EH (cell line): ENCODE results near the gene CRHR2.
"Not testable (repeated sequence)": the region's sequence is repeated elsewhere in the genome, so short reads cannot be mapped to it uniquely, and the experiment has no call there.

Source experiments
- DNase-seq: peaks from one replicate; pipeline ENCODE4 v3.0.0-alpha.2; 2015; ENCODE audit warnings: low read depth

CRHR2 gene

DNA sequence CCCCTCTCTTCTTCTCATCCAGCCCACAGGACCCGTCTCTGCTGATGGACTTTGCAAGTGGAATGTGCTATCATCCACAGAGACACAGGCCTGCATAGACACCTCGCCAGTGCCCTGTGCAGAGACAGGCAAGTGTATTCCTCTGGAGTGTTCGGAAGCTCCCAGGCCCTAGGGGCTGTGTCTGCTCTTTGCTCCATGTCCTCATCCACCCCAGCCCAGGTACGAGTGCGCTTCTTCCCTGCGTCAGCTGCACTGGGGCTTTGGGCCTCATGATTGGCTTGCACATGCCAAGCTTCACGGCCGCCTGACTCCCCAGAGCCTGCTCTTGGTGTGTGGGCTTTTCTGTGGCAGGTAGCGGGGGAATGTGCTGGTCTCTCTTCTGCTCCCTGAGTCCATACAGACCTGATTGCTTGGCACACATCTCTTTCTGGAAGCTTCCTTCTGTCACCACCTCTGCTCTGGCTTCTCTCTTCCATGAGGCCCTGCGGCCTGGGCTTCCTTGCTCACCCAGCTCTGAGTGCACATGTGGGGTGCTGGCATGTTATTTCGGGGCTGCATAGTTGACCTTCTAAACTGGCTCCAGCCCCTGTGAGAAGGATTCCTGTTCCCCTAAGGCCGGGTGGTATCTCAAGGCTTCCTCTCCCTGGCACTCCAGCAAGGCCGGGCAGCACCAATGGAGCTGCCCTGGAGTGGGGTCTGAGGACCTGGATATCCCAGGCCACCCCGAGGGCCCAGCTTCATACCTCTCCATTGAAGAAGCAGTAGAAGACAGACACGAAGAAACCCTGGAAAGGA, 27.8 kb downstream of the CRHR2 start:
- no peak for DNase-seq

GRCh38 chr7:30652698-30653641, 29.3 kb downstream of the CRHR2 start:
- DNase-seq = no peak

GRCh38 chr7:30652132-30652531, 30.1 kb downstream of the CRHR2 start:
- DNase-seq = no peak

- DNase-seq = no peak
These were observed 31.8 kb downstream of the CRHR2 start for GRCh38 chr7:30650421-30650808.

GRCh38 chr7:30649717-30650420, 32.4 kb downstream of the CRHR2 start:
- no peak for DNase-seq

GRCh38 chr7:30648744-30649540, 33.3 kb downstream of the CRHR2 start:
- DNase-seq = no peak

DNA sequence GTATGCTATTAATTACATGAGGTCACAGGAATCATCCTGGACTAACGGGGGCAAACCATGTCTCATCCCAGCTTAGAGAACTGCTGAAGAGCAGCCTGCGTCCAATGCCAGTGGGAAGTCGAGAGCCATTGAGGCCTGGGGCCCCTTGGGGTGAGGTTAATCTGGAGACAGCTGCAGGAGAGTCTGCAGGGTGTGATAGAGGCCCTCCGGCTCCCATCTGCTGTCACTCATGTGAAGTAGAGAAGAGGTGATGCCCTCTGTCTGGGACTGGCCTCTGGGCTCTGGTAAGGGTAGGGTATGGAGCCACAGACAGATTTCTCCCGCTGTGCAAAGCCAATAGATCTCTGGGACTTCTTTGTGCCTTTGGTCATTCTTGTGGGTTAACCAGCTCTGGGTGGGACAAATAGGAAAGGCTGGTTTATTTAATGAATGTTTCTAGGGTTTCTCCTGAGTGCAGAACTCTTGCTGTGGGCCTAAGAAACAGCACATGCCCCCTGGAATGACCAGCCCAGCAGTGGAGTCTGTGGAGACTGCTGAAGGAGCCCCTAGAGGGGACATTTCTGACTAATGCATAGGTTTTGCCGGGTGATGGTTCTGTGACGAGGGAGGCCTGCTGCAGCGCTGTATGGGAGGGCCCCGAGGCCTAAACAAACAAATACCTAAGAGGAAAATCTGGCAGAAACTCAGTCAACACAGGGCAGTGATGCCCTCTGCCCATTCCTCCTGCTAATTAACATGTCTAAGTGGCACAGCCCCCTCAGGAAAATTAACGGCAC, 34.5 kb downstream of the CRHR2 start:
- no peak for DNase-seq

DNA sequence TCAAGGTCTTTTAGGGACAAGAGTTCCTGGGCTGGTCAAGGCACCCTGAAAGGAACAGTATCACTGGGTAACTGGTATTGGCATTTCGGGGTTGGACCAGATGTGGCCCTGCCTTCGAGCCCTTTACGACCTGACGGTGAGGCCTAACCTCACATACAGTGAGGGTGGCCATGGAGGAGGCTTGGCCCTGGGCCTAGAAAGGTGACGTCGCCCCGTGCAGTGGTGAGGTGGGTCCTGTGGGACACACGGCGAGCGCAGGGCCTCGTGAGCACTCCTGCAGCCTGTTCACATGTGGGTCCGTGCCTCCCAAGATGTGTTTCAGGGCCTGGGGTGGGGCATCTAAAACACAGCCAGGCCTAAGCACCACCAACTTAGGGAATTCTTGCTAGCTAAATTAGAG, 36.1 kb downstream of the CRHR2 start:
- DNase-seq = no peak

GRCh38 chr7:30645661-30646060, 36.6 kb downstream of the CRHR2 start:
- DNase-seq = no peak

DNA sequence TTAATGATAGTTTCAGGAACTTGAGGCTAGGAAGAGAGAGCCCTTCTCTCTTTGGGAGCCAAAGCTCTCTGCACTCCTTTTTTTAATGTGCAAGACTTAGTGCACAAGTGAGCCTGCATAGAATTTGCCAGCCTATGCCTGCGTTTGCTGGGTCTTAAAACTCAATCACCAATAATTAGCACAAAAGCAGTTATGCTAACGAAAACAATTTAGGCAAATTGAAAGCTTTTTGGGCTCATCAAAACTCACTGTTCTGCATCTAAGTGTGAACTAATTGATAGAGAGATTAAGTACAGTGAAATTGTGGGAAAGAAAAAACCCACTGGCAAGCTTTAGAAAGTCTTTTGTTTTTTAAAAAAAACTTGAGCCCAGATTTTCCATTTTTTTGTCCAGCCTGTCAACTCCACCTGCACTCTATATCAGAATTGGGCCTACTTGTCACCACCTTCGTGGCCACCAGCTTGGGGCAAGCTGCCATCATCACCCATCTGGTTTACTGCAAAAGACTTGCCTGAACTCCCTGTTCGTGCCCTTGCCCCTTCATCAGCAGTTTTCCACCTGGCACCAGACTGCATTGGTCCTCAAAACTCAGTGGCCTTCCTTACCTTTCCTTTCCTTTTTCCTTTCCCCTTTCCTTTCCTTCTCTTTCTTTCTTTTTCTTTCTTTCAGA, 37.8 kb downstream of the CRHR2 start:
- DNase-seq = no peak

DNA sequence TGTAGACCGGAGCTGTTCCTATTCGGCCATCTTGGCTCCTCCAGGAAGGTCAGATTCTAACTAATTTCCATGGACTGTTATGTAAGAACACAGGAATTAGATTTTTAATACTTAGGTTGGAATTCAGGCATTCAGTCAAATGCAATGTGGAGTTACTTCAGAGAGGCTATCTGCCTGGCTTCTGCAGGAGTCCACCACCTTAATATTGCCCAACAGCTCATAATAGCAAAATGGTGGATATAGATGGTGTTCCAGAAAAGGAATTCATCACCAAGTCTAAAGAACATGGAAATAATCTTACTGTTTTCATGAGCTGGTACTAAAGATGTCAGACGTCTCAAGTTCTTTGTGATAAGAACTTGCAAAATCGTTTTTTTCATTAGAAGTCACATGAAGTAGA, 39.5 kb downstream of the CRHR2 start:
- DNase-seq = no peak

DNA sequence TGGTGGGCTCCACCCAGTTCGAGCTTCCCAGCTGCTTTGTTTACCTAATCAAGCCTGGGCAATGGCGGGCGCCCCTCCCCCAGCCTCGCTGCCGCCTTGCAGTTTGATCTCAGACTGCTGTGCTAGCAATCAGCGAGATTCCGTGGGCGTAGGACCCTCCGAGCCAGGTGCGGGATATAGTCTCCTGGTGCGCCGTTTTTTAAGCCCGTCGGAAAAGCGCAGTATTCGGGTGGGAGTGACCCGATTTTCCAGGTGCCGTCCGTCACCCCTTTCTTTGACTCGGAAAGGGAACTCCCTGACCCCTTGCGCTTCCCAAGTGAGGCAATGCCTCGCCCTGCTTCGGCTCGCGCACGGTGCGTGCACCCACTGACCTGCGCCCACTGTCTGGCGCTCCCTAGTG, 39.9 kb downstream of the CRHR2 start:
- not testable (repeated sequence) for DNase-seq

GRCh38 chr7:30635798-30636197, 46.5 kb downstream of the CRHR2 start:
- no peak for DNase-seq

DNA sequence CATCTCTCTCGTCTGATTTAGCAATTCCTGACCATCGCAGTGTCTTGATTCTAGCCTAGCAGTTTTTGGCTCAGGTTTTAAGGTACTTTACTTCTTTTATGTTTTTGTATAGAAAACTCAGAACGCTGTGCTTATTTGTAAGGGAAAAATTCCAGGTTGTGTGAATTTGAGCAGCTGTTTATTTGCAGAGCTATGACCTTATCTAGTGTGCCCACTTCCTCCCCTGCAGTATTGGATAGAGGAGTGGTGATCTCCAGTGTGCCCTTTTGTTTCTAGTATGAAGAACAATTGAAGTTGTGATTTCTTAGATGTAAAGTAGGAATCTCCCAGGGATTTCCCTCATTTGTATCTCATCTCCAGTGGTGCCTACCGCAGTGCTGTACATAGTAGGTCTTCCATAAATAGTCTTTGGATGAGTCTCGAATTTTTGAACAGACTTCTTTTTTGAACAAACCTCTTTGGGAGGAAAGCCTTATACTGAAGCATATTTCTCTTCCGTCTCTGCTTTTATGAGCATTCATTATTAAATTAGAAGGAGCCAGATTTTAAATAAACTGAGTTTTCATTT, 47.5 kb downstream of the CRHR2 start:
- DNase-seq = no peak

DNA sequence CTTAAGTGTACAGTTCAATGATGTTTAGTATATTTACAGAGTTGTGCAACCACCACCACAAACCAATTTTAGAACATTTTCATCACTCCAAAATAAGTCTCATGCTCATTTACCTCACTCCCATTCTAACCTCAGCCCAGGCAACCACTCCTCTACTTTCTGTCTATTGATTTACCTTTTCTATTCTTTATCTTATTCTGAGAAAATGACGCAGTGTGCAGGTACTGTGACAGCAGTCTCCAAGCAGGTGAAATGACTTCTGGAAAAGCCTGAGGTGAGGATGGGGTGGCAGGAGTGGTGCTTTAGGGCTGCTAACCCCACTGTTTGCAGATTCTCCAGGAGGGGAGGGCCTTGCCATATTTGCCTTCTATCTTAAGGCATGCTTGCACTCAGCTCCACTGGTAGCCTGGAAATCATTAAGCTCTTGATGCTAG, 48.0 kb downstream of the CRHR2 start:
- no peak for DNase-seq

DNA sequence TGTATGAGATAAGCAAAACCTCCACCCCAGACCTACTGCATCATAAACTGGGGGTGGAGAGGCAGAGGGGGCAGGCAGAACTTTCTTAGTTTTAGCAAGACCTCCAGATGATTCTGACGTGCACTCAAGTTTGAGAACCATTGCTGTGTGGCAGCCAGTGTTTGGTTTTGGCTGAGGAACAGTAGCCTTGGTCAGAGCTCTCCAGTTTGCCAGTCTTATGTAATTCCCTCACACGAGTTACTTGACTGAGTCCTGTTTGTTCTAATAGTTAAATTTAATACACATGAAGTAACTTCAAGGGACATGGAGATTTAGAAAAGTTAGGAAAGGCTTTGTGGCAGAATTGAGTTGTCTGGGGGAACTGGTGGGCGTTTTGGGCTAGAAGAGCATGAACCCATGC, 49.0 kb downstream of the CRHR2 start:
- DNase-seq = no peak

DNA sequence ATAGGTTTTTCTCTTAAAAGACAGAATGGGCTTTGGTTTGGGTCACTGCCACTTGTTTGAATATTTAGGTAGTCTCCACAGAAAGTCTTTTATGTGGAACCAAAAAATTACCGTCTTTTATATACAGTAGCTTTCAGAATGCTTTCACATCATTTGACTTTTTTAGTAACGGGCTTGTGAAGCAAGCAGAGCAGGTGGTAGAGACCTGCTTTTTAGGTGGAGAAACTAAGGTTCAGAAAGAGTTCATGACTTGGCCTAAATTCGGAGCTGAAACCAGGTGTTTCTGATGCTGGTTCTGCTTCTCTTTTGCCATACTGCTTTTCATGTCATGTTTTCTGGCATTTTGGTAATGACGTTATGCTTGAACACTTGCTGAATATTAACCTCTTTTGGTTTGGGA, 51.3 kb downstream of the CRHR2 start:
- no peak for DNase-seq

GRCh38 chr7:30627026-30627425, 55.2 kb downstream of the CRHR2 start:
- no peak for DNase-seq

DNA sequence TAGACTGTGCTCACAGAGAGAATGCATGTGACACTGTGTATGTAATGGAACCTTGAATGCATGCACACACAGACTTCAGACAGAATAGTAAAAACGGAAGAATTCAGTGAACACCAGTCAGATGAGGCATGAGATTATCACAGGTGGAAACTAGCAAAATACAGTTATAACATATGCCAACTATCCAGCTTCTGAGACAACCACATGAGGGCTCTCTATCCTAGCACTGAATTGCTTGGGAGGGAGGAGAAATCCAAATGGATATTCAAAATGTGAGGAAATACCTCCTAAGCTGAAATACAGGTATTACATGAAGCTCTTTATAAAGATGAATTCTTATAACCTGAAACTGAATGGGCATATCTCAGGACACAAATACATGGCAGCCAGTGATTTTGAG, 57.0 kb downstream of the CRHR2 start:
- no peak for DNase-seq

- DNase-seq = no peak
These were observed 63.3 kb downstream of the CRHR2 start for GRCh38 chr7:30618961-30619360.
